ENCODE results near the gene TLE3. TPM values are rescaled to one million over a fixed set of nuclear protein-coding genes. Genes with fewer than 3 reads are reported as not detected.

Gene TLE3
- total RNA-seq, 3 donors from 2014 or later: 115 to 153 (median 139) TPM

DNA sequence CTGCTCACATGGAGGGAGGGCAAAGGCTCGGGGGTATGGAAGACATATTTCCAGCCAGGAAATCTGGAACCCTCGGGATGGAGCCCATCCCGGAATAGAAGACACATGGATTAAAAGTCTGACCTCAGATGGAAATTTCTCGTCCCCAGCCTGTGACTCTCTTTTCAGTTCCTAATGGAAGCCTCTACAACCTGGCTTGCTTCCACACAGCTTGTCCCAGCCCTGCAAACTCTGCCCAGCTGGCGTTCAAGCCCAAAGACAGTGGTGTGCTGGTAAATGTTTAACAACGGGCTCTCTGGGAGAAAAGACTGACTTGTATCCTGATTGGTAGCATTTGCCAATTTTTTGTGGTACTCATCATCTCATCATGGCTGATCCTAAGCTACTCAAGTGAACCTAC, 35.6 kb upstream of the TLE3 start:
- Mint-ChIP-seq H3K27me3 (ENCODE audit: low read depth) (no peaks in the 10 kb centered on the region), H3K9me3 (no peaks in the 10 kb centered on the region), H3K4me1 (ENCODE audit: low read depth) (no peaks in the 10 kb centered on the region), H3K36me3 (ENCODE audit: insufficient read depth) (no peaks in the 10 kb centered on the region), H3K4me3 (no peak overlapping the region)
- DNase-seq (no peak), ATAC-seq (no peak)

DNA sequence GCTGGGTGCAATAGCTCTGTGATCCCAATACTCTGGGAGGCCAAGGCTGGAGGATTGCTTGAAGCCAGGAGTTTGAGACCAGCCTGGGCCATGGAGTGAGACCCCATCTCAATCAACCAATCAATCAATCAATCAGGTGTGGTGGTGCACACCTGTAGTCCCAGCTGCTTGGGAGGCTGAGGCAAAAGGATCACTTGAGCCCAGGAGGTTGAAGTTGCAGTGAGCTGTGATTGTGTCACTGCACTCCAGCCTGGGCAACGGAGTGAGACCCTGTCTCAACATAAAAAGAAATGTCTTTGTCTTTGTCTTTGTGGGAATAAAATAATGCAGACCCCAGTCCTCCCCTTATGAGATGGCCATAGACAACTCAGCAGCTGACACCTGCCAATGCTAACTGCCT, 34.9 kb upstream of the TLE3 start:
- Mint-ChIP-seq H3K36me3 (ENCODE audit: insufficient read depth) (no peaks in the 10 kb centered on the region), H3K4me1 (ENCODE audit: low read depth) (peaks cover 3% of the 10 kb centered on the region), H3K4me3 (no peak overlapping the region), H3K27me3 (ENCODE audit: low read depth) (no peaks in the 10 kb centered on the region), H3K9me3 (no peaks in the 10 kb centered on the region)
- ATAC-seq (no peak), DNase-seq (no peak)

DNA sequence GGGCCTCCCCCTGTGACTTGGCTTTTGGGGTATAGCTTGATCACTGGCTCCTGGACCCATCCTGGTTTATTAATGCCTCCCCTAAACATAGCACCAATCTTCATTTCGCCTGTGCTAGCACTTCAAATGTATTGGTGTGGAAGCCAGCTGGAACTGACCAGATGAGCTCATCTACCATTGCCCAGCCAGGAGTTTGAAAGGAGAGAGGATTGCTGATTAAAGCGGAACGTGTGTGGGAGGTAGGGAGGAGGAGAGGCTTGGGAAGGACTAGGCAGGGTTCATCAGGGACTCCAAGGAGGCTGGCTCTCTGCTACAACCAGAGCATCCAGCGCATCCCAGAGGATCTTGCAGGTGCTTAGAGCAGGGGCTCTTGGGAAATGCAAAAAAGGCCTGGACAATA, 34.4 kb upstream of the TLE3 start:
- Mint-ChIP-seq H3K4me1 (ENCODE audit: low read depth) (peaks cover 3% of the 10 kb centered on the region), H3K36me3 (ENCODE audit: insufficient read depth) (no peaks in the 10 kb centered on the region), H3K27me3 (ENCODE audit: low read depth) (no peaks in the 10 kb centered on the region), H3K9me3 (no peaks in the 10 kb centered on the region), H3K4me3 (no peak overlapping the region)
- ATAC-seq: no peak
- no peak for DNase-seq

DNA sequence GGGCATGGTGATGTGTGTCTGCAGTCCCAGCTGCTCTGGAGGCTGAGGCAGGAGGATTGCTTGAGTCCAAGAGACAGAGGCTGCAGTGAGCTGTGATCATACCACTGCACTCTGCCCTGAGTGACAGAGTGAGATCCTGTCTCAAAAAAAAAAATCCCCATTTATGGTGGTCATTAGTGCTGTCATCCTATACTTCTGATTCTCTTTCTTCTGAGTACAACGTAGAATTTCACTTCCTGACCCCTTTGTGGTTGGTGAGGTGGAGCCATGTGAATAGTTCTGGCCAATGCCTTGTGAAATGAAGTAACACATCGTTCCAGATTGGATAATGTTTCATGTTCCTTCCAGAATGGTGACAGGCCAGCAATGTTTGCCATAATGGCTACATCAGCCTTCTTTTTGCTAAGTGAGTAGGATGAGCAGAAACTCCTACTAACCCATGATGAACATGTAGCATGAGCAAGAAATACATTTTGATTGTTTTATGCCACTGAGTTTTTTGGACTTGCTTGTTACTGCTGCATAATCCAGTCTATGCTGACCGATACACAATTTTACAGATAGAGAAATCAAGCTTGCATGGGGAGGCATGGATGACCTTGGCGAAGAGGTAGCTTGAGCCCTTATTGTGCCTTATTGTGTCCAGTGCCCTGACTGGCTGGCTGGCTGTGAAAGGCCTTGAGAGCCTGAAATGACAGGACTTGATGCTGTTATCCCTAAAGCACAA, 30.9 kb upstream of the TLE3 start:
- Mint-ChIP-seq H3K27me3 (ENCODE audit: low read depth) (peaks cover 8% of the 10 kb centered on the region), H3K36me3 (ENCODE audit: insufficient read depth) (no peaks in the 10 kb centered on the region), H3K9me3 (no peaks in the 10 kb centered on the region), H3K4me1 (ENCODE audit: low read depth) (peaks cover 3% of the 10 kb centered on the region), H3K4me3 (no peak overlapping the region)
- DNase-seq: no peak
- no peak for ATAC-seq

DNA sequence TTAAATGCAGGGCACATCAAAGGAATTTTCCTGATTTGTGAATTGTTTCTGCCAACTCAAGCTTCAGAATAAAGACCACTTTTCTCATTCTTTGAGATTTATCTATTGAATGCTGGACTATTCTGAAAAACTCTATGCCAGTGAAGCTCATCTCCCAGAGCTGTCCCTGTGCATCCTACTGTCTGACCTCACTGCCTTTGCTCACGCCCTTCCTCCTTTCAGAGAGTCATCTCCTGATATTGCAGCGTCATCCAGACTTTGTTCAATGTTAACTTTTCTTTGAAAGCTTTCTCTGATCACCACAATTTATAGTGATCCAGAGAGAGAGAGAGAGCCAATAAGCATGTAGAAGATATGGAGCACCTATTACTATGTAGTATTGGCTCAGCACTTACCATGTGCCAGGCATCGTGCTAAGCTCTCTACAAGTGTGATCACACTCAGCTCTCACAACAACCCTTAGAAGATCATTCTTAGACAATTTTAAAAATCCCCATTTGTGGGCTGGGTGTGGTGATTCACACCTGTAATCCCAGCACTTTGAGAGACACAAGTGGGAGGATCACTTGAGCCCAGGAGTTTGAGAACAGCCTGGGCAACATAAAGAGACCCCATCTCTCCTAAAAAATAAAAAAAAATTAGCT, 30.2 kb upstream of the TLE3 start:
- H3K4me1 Mint-ChIP-seq (ENCODE audit: low read depth): peaks cover 3% of the 10 kb centered on the region
- no peak for DNase-seq
- peaks cover 8% of the 10 kb centered on the region for H3K27me3 Mint-ChIP-seq (ENCODE audit: low read depth)
- no peaks in the 10 kb centered on the region for H3K9me3 Mint-ChIP-seq
- no peak overlapping the region for H3K4me3 Mint-ChIP-seq
- no peaks in the 10 kb centered on the region for H3K36me3 Mint-ChIP-seq (ENCODE audit: insufficient read depth)
- ATAC-seq: peak; percentile 34 to 52

DNA sequence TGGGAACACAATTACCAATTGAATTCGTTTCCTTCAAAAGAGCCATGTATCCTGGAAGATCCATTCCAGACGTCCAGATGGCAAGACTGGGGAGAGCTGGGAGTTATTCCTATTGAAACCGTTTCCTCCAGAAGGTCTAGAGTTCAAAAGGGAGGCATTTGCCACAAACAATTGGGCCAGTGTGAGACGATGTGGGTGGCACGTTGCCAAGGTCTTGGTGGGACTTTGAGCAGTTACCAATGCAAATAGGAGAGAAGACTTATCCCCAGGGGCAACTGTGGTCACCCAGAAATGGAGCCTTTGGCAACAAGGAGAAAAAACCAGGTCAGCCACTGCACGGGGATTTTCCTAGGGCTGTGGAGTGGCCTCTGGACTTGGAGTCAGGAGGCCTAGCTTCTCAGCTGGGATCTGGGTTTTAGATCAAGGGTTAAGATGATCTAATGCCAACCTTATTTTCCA, 29.6 kb upstream of the TLE3 start:
- H3K36me3 Mint-ChIP-seq (ENCODE audit: insufficient read depth): no peaks in the 10 kb centered on the region
- peaks cover 8% of the 10 kb centered on the region for H3K27me3 Mint-ChIP-seq (ENCODE audit: low read depth)
- DNase-seq (no peak), ATAC-seq (no peak)
- no peak overlapping the region for H3K4me3 Mint-ChIP-seq
- peaks cover 3% of the 10 kb centered on the region for H3K4me1 Mint-ChIP-seq (ENCODE audit: low read depth)
- H3K9me3 Mint-ChIP-seq: no peaks in the 10 kb centered on the region

DNA sequence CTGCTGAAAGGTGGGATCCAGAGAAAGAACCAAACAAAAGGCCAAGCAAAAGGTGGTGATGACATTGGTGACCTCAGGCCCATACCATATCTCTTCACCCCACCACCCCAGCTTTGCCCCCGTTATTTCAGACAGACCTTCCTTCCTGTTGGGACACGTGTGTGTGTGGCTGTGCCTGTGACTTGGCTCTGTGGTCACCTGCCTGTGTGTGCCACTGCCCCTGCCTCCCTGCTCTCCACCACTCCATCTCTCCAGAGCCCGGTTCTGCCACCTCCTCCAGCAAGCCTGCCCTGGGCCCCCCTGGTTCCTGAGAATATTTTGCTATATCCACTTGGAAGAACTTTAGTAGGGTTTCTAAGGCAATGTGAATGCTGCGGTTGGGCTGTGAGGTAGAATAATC, 28.6 kb upstream of the TLE3 start:
- no peak overlapping the region for H3K4me3 Mint-ChIP-seq

DNA sequence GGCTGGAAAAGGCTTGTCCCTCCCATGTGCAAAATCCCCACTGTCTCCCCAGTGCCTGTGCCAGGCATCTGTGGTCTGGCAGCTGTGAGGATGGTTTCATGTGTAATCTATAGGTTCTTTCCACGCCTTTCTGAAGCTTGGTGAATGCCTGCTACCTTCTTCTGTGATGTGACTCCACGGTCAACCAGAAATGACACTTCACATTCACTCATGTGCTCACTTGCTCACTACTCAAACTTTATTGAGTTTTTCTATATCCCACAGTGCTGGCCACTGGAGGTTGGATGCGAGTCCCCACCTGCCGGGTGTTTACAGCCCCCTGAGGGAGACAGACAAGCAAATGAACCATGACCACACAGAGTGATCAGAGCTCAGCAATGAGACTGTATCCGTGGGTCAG, 27.9 kb upstream of the TLE3 start:
- Mint-ChIP-seq H3K36me3 (ENCODE audit: insufficient read depth) (no peaks in the 10 kb centered on the region), H3K27me3 (ENCODE audit: low read depth) (peaks cover 8% of the 10 kb centered on the region), H3K9me3 (no peaks in the 10 kb centered on the region), H3K4me1 (ENCODE audit: low read depth) (peaks cover 3% of the 10 kb centered on the region), H3K4me3 (no peak overlapping the region)
- ATAC-seq (no peak), DNase-seq (no peak)

More for the DNA sequence above, 28.6 kb upstream of the TLE3 start:
- H3K27me3 Mint-ChIP-seq (ENCODE audit: low read depth): peaks cover 8% of the 10 kb centered on the region
- peaks cover 3% of the 10 kb centered on the region for H3K4me1 Mint-ChIP-seq (ENCODE audit: low read depth)
- H3K9me3 Mint-ChIP-seq: no peaks in the 10 kb centered on the region
- DNase-seq: no peak
- ATAC-seq: no peak
- no peaks in the 10 kb centered on the region for H3K36me3 Mint-ChIP-seq (ENCODE audit: insufficient read depth)

DNA sequence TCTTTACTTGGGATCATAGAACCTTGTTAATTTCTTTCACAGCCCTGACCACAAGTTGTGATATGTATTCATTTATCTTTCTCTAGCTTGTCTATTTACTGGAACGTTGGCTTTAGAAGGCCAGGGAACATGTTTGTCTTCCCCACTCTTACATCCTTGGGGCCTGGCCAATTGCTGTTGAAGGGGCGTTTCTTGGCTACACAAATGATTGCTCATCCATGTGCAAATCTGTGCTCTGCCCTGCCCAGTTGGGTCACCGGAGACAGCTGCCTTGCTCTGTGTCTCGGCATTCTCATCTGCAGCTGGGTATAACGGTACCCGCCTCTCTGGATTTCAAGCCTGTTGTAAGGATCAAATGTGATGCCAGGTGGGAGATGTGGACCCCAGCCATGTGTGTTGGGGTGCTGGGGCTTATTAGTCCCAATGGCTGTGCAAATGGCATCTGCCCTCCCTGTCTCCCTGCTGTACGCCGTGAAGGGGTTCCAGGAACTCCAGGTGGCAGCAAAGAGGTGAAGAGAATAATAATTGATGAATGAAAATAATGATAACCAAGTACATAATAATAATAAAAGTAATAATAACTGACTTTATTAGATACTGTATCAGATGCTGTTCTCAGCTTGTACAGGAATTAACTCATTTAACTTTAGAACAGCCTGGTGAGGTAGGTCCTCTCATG, 24.0 kb upstream of the TLE3 start:
- ATAC-seq (no peak), DNase-seq (no peak)
- Mint-ChIP-seq H3K9me3 (no peaks in the 10 kb centered on the region), H3K36me3 (ENCODE audit: insufficient read depth) (no peaks in the 10 kb centered on the region), H3K4me3 (no peak overlapping the region), H3K27me3 (ENCODE audit: low read depth) (peaks cover 8% of the 10 kb centered on the region), H3K4me1 (ENCODE audit: low read depth) (no peaks in the 10 kb centered on the region)

DNA sequence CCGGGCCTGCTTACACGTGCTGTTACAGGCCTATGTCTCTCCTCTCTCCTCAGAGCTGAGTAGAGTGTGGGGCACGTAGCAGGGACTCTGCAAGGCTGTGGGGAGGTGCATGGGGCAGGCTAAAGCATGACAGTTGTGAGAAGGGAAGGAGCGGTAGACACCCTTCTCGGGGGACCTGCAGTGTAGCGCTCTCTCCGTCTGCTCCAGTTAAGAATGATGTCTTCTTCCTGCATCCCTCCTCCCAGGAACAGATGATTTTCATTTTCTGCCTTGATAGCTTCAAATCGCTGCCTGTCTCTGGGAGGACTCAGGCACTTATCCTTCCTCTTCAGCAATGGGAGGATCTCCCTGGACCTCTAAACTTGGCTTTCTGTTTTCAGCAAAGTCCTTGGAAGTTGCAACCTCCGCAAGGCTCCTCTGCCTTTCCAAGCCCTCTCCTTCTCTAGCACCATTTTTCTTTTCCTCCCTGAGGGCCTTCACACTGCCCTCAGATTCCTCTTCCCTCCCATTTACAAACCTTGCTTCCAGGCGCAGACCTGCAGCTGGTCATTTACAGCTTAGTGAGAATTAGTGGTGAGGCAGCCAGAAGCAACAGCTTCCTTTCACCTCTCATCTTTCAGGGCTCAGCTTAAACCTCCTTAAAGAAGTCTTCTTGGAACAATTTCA, 23.4 kb upstream of the TLE3 start:
- peaks cover 5% of the 10 kb centered on the region for H3K27me3 Mint-ChIP-seq (ENCODE audit: low read depth)
- no peaks in the 10 kb centered on the region for H3K4me1 Mint-ChIP-seq (ENCODE audit: low read depth)
- H3K9me3 Mint-ChIP-seq: no peaks in the 10 kb centered on the region
- no peak overlapping the region for H3K4me3 Mint-ChIP-seq
- ATAC-seq (no peak), DNase-seq (no peak)
- no peaks in the 10 kb centered on the region for H3K36me3 Mint-ChIP-seq (ENCODE audit: insufficient read depth)

DNA sequence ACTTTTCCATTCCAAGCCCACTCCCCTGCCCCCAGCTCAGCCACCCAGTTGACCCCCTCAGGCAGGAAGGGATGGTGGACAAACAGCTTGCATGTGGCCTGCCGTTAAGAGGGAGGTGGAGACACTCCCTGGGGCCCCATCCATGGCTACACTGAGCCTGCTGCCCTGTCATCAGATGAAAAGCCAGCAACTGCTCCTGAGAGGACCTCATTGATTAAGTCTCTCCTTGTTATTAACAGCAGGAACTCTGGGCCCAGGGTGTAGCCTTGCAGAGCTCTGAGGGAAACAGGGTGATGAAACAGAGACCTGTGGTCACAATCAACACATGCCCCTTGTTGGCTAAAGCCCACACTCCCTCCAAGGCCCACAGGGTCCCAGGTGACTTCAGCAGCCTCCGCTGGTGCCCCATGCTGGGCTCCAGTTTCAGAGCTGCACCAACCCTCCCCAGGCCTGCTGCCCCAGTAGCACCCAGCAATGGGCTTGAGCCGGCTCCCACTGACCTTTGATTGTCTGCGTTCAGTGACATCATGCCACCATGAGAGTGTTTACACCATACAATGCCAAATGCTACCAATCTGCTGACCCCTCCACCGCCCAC, 22.3 kb upstream of the TLE3 start:
- Mint-ChIP-seq H3K9me3 (no peaks in the 10 kb centered on the region), H3K4me3 (no peak overlapping the region), H3K27me3 (ENCODE audit: low read depth) (peaks cover 6% of the 10 kb centered on the region), H3K36me3 (ENCODE audit: insufficient read depth) (no peaks in the 10 kb centered on the region), H3K4me1 (ENCODE audit: low read depth) (no peaks in the 10 kb centered on the region)
- DNase-seq: no peak
- no peak for ATAC-seq

DNA sequence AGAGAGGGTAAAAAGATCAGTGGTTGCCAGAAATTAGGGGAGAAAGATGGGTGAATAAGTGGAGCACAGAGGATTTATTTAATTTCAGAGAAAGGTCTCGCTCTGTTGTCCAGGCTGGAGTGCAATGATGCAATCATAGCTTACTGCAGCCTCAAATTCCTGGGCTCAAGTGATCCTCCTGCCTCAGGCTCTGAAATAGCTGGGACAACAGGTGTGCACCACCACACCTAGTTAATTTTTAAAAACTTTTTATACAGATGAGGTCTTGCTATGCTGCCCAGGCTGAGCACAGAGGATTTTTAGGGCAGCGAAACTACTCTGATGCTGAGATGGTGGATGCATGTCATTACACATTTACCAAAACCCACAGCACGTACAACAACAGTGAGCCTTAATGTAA, 20.9 kb upstream of the TLE3 start:
- Mint-ChIP-seq H3K4me1 (ENCODE audit: low read depth) (no peaks in the 10 kb centered on the region), H3K4me3 (no peak overlapping the region), H3K27me3 (ENCODE audit: low read depth) (peaks cover 11% of the 10 kb centered on the region), H3K9me3 (no peaks in the 10 kb centered on the region), H3K36me3 (ENCODE audit: insufficient read depth) (no peaks in the 10 kb centered on the region)
- no peak for DNase-seq
- ATAC-seq: no peak

DNA sequence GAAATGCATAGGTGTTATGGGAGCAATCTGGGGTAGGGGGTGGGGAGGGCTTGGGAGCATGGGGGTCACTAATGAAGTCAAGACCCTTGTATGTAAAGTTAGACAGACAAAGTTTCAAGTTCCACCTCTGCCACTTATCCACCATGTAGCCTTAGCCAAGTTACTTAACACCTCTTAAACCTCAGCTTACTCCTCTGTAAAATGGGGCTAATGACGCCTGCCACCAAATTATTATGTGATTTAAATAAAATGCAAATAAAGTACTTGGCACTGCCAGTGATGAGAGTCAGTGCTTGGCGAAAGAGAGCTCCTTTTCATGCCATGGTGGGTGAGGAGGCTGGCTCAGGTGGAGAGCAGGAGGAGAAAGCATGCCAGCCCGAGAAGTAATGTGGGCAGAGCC, 18.6 kb upstream of the TLE3 start:
- no peak for ATAC-seq

DNA sequence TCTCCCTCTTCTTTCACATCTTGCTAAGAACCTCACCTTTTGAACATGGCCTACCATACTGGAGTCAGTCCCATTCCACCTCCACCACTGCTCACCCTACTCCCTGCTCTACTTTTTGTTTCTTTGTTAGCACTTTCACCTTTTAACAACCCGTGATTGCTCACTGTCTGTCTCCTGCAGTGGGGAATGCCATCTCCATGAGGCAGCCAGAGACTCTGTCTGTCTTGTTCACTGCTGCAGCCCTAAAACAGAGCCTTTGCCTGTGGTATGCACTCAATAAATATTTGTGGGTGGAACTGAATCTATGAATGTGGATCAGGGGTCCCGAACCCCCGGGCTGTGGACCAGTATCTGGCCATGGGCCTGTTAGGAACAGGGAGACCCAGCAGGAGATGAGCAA, 16.5 kb upstream of the TLE3 start:
- H3K9me3 Mint-ChIP-seq: no peaks in the 10 kb centered on the region
- no peak overlapping the region for H3K4me3 Mint-ChIP-seq
- no peaks in the 10 kb centered on the region for H3K4me1 Mint-ChIP-seq (ENCODE audit: low read depth)
- no peaks in the 10 kb centered on the region for H3K36me3 Mint-ChIP-seq (ENCODE audit: insufficient read depth)
- ATAC-seq: no peak
- no peak for DNase-seq
- H3K27me3 Mint-ChIP-seq (ENCODE audit: low read depth): peaks cover 11% of the 10 kb centered on the region

More for the DNA sequence above, 18.6 kb upstream of the TLE3 start:
- peaks cover 11% of the 10 kb centered on the region for H3K27me3 Mint-ChIP-seq (ENCODE audit: low read depth)
- no peaks in the 10 kb centered on the region for H3K36me3 Mint-ChIP-seq (ENCODE audit: insufficient read depth)
- H3K4me3 Mint-ChIP-seq: no peak overlapping the region
- no peaks in the 10 kb centered on the region for H3K9me3 Mint-ChIP-seq
- H3K4me1 Mint-ChIP-seq (ENCODE audit: low read depth): no peaks in the 10 kb centered on the region
- DNase-seq: no peak

All from activated T-cell treated with anti-CD3 and anti-CD28 coated beads, Interleukin-2, amount 50 U/mL, for 4 hours (primary cell).